GM12865 (cell line): ENCODE data around the gene RTEL1.
"Not testable (repeated sequence)": the region's sequence is repeated elsewhere in the genome, so short reads cannot be mapped to it uniquely, and the experiment has no call there.

Experiments used
- DNase-seq: peaks from one replicate; pipeline ENCODE4 v3.0.0; 2010; ENCODE audit warnings: low read depth
- H3K4me3 ChIP-seq: 2 replicates; pipeline ENCODE4 v1.5.1; 2011; ENCODE audit warnings: mild to moderate bottlenecking, low read depth, low read length, control low read depth
- TF ChIP-seq, protein P1 (sequence below): IDR thresholded peaks from 2 replicates; pipeline ENCODE4 v1.5.1; 2011; ENCODE audit warnings: low read length, control low read depth, low read depth, inconsistent platforms; ENCODE audit not compliant: insufficient read depth; ENCODE audit errors: missing control alignments

RTEL1 gene

DNA sequence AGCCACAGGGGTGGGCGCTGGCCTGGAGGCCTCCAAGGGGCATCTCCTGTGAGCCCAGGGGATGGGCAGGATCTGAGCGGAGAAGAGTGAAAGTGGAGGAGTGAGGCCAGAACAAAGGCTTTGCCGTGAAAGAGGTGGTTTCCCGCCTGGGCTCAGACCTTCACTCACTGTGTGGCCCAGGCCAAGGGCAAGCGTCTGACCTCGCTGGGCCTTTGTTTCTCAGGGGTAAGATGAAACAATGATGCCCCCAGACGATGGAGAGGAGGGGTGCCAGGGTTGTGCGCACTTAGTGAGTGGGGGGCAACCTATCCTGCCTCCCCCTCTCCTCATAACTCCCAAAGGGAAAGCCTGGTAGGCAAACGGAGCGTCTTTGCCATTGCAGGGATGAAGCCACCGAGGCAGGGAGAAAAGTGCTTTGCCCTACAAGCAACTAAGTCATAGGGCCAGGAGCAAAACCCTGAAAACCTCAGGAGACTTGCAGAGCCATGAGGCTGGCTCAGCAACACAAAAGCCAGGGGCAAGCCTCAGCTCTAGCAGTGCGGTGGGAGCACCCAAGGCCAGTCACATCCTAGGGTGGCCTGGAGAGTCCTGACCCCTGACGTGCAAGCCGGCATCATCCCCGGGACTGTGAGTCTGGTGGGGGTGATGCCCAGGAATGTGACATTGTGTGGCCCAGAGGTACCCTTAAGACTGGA is 4.0 kb upstream of the RTEL1 start:
- H3K4me3 ChIP-seq: no peak overlapping the region

DNA sequence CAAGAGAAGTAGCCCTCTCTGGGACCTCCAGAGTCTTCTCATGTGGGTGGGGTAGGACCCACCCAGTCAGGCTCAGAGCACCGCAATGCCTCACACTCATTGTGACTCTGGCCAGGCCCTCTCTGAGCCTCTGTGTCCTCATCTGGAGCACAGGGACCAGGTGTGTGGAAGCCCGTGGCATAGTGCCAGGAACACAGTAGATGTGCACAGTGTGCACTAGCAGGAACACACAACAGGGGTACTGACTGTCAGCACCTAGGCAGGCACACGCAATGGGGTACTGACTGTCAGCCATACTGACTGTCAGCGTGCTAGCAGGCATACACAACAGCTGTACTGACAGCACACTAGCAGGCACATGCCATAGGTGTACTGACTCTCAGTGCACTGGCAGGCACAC is 2.9 kb upstream of the RTEL1 start:
- TF ChIP-seq, protein P1, sequence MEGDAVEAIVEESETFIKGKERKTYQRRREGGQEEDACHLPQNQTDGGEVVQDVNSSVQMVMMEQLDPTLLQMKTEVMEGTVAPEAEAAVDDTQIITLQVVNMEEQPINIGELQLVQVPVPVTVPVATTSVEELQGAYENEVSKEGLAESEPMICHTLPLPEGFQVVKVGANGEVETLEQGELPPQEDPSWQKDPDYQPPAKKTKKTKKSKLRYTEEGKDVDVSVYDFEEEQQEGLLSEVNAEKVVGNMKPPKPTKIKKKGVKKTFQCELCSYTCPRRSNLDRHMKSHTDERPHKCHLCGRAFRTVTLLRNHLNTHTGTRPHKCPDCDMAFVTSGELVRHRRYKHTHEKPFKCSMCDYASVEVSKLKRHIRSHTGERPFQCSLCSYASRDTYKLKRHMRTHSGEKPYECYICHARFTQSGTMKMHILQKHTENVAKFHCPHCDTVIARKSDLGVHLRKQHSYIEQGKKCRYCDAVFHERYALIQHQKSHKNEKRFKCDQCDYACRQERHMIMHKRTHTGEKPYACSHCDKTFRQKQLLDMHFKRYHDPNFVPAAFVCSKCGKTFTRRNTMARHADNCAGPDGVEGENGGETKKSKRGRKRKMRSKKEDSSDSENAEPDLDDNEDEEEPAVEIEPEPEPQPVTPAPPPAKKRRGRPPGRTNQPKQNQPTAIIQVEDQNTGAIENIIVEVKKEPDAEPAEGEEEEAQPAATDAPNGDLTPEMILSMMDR: no peak
- H3K4me3 ChIP-seq: no peak overlapping the region
- DNase-seq: no peak

More for the DNA sequence above, 4.0 kb upstream of the RTEL1 start:
- DNase-seq: no peak
- TF ChIP-seq, protein P1: no peak

DNA sequence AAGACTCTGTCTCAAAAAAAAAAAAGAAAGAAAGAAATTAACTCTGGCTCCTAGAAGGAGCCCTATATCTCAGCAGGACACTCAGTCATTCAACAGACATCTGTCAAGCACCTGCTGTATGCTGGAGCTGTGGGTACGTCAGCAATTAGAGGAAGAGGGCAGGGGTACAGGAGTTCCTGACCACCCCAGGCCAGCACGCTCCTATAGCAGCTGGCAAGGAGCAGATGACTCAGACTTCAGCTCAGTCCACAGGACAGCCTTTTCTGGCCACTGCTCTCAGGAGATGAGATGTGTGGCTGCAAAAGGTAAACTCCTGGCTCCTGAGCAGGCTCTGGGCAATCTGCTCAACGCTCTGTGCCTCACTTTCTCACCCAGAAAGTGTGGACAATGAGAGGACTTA is 1.7 kb upstream of the RTEL1 start:
- no peak for DNase-seq
- no peak overlapping the region for H3K4me3 ChIP-seq
- TF ChIP-seq, protein P1: no peak

DNA sequence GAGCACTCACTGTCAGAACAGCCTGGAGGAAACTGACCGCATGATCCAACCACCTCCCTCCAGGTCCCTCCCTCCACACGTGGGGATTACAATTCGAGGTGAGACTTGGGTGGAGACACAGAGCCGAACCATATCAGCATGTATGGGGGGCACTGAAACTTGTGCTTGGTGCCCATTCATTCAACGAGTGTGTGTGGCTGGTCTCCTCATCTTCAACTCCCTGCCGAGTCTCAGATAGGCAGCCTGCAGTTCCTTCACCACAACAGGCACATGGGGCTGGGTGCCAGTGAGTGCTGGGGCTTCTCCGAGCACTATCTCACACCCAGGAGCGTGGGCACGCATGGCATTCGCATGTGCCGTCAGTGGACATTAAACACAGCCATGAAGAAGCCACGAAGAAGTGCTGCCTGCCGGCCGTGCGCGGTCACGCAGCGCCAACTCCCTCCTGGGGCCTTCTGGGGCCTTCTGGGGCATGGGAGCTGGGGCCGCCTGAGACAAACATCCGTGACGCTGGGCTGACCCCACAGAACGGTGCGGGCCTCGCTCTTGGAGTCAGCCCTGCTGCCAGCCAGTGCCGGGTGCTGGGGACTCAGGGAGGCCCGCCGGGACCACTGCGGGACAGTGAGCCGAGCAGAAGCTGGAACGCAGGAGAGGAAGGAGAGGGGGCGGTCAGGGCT is 714 bp upstream of the RTEL1 start:
- peak overlapping the region; percentile 77 for H3K4me3 ChIP-seq
- DNase-seq: no peak
- TF ChIP-seq, protein P1: no peak

DNA sequence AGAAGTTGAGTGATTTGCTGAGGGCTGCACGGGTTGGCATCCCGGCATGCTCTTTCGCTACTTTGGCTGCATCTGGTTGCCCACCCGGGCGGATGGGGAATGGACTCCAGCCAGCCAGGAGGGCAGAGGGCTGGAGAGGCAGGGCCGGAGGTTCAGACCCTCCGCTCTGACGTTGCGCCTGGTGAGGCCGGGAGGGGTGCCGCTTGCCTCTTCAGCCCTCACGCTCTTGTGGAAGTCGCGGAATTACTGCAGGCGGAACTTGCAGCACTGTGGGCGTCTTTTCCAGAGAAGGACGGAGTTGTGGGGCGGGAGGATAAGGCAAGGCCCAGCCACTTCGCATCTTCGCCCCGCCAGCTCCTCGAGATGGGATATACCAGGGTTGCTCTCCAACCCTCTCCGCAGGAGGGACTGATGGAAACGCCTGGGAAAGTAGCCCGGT is 656 bp downstream of the RTEL1 start:
- no peak for DNase-seq
- TF ChIP-seq, protein P1: no peak
- peak overlapping the region; percentile 77 for H3K4me3 ChIP-seq

DNA sequence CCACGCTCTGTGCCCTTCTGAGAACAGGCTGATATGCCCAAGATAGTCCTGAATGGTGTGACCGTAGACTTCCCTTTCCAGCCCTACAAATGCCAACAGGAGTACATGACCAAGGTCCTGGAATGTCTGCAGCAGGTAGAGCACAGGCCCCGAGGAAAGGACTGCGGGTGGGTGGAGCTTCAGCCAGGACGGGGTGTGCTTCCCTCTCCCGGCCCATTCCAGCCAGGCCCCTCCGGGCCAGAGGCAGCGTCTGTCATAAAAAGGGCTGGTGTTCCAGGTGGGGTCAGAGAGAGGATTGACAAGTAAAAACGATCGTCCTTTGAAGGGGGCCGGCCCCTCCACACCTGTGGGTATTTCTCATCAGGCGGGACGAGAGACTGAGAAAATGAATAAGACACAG is 1.3 kb downstream of the RTEL1 start:
- peak overlapping the region; percentile 77 for H3K4me3 ChIP-seq
- DNase-seq: no peak
- TF ChIP-seq, protein P1: no peak

DNA sequence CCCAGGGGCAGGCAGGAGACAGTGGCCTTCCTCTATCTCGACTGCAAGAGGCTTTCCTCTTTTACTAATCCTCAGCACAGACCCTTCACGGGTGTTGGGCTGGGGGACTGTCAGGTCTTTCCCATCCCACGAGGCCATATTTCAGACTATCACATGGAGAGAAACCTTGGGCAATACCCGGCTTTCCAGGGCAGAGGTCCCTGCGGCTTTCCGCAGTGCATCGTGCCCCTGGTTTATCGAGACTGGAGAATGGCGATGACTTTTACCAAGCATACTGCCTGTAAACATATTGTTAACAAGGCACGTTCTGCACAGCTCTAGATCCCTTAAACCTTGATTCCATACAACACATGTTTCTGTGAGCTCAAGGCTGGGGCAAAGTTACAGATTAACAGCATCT is 2.1 kb downstream of the RTEL1 start:
- not testable (repeated sequence) for DNase-seq, H3K4me3 ChIP-seq
